Loucy (cell line): Measurements from ENCODE around the gene HYOU1.

Experiments
- H2AFZ ChIP-seq: fragments of 200-600 bp; sonication (generic); 2 replicates; pipeline ENCODE4 v1.6.0; 2016; ENCODE audit warnings: antibody characterized with exemption, mild to moderate bottlenecking, low read length, moderate library complexity
- H3F3A ChIP-seq: fragments of 200-600 bp; 2 replicates; pipeline ENCODE4 v1.6.0; 2016; ENCODE audit warnings: antibody characterized with exemption, low read depth, mild to moderate bottlenecking
- H3K27me3 ChIP-seq: fragments of 200-600 bp; sonication (generic); 2 replicates; pipeline ENCODE4 v1.6.1; 2014; ENCODE audit warnings: low read length, mild to moderate bottlenecking; ENCODE audit not compliant: insufficient read depth, poor library complexity, severe bottlenecking
- H3K36me3 ChIP-seq: fragments of 200-600 bp; sonication (generic); 2 replicates; pipeline ENCODE4 v1.6.1; 2016; ENCODE audit warnings: low read length; ENCODE audit not compliant: insufficient read depth
- H3K4me1 ChIP-seq: fragments of 200-600 bp; sonication (generic); 2 replicates; pipeline ENCODE4 v1.5.1; 2014; ENCODE audit warnings: low read length, mild to moderate bottlenecking; ENCODE audit not compliant: insufficient read depth, poor library complexity, severe bottlenecking
- H3K4me2 ChIP-seq: fragments of 200-600 bp; sonication (generic); 2 replicates; pipeline ENCODE4 v1.6.0; 2014; ENCODE audit warnings: antibody characterized with exemption, low read length, low read depth, mild to moderate bottlenecking; ENCODE audit not compliant: poor library complexity, severe bottlenecking
- H3K4me3 ChIP-seq: fragments of 200-600 bp; sonication (generic); 2 replicates; pipeline ENCODE4 v1.5.1; 2014; ENCODE audit warnings: low read length, mild to moderate bottlenecking, mixed read lengths; ENCODE audit not compliant: poor library complexity, severe bottlenecking
- H3K79me2 ChIP-seq: fragments of 200-600 bp; sonication (generic); 2 replicates; pipeline ENCODE4 v1.6.1; 2014; ENCODE audit warnings: low read length; ENCODE audit not compliant: insufficient read depth
- H3K9ac ChIP-seq: fragments of 200-600 bp; sonication (generic); 2 replicates; pipeline ENCODE4 v1.6.0; 2014; ENCODE audit warnings: mild to moderate bottlenecking, low read depth, low read length, moderate library complexity; ENCODE audit not compliant: poor library complexity, severe bottlenecking
- H3K9me2 ChIP-seq: fragments of 200-600 bp; sonication (generic); replicated peaks from 2 replicates; pipeline ENCODE4 v1.6.1; 2016; ENCODE audit warnings: low read depth, low read length, mixed read lengths
- H3K9me3 ChIP-seq: fragments of 200-600 bp; sonication (generic); 2 replicates; pipeline ENCODE4 v1.6.1; 2014; ENCODE audit warnings: mild to moderate bottlenecking, antibody characterized with exemption, low read length, low read depth; ENCODE audit not compliant: insufficient read depth
- H4K20me1 ChIP-seq: fragments of 200-600 bp; sonication (generic); 2 replicates; pipeline ENCODE4 v1.6.0; 2014; ENCODE audit warnings: antibody characterized with exemption, low read length, mild to moderate bottlenecking; ENCODE audit not compliant: insufficient read depth, poor library complexity, severe bottlenecking
- EZH2phosphoT487 ChIP-seq: fragments of 200-600 bp; IDR thresholded peaks from 2 replicates; pipeline ENCODE4 v1.6.1; 2018; ENCODE audit warnings: antibody characterized with exemption, mild to moderate bottlenecking, moderate library complexity, borderline replicate concordance
- TF ChIP-seq, protein P1 (sequence below): fragments of 200-600 bp; sonication (generic); conservative IDR thresholded peaks from 2 replicates; pipeline ENCODE4 v1.5.1; 2014; ENCODE audit warnings: mild to moderate bottlenecking, antibody characterized with exemption, low read length

Gene HYOU1

DNA sequence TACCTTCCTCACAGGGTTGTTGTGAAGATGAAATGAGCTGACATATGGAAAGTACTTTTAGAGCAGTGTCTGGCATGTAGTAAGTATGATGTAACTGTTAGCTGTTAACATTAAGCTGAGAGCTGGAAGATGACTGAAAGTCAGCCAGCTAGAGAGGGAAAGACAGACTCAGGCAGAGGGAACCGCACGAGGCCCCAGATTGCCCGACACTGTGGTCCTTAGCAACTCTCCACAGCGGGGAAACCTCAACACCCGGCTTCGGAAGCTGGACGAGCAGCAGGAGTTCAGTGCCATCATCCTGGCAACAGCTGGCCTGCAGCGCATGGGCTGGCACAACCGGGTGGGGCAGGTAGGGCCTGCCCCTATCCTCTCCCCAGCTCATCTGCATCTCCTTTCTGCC lies 34.2 kb upstream of the HYOU1 start:
- peaks cover 81% of the 10 kb centered on the region for H3K79me2 ChIP-seq
- no peaks in the 10 kb centered on the region for H3K9me3 ChIP-seq
- H3K36me3 ChIP-seq: peaks cover 22% of the 10 kb centered on the region
- peaks cover 26% of the 10 kb centered on the region for H3F3A ChIP-seq
- H3K9ac ChIP-seq: peak overlapping the region; percentile 100
- TF ChIP-seq, protein P1, sequence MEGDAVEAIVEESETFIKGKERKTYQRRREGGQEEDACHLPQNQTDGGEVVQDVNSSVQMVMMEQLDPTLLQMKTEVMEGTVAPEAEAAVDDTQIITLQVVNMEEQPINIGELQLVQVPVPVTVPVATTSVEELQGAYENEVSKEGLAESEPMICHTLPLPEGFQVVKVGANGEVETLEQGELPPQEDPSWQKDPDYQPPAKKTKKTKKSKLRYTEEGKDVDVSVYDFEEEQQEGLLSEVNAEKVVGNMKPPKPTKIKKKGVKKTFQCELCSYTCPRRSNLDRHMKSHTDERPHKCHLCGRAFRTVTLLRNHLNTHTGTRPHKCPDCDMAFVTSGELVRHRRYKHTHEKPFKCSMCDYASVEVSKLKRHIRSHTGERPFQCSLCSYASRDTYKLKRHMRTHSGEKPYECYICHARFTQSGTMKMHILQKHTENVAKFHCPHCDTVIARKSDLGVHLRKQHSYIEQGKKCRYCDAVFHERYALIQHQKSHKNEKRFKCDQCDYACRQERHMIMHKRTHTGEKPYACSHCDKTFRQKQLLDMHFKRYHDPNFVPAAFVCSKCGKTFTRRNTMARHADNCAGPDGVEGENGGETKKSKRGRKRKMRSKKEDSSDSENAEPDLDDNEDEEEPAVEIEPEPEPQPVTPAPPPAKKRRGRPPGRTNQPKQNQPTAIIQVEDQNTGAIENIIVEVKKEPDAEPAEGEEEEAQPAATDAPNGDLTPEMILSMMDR: no peak
- no peak for TF ChIP-seq EZH2phosphoT487
- H3K4me1 ChIP-seq: peaks cover 64% of the 10 kb centered on the region
- H3K4me3 ChIP-seq: peak overlapping the region; percentile 82
- peaks cover 15% of the 10 kb centered on the region for H3K27me3 ChIP-seq
- no peaks in the 10 kb centered on the region for H3K9me2 ChIP-seq
- no peak overlapping the region for H2AFZ ChIP-seq
- peak overlapping the region; percentile 95 for H3K4me2 ChIP-seq
- H4K20me1 ChIP-seq: peaks cover 35% of the 10 kb centered on the region

DNA sequence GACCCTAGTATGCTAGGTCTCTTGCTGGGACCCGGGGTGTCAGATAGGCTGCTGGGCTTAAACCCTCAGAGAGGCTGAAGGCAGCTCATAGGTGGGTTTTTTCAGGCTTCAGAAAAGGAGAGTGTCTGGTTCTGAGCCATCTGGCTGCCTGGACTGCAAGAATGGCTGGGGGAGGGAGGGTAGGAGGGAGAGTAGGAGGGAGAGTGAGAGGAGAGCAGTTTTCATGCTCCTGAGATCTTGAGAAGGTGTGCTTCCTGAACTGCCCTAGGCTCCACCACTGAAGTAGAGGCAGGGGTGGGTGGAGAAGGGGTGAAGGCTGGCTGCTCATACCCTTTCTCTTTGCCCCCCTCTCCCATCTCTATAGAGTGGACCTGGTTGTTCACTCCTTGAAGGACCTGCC lies 32.3 kb upstream of the HYOU1 start:
- Histone ChIP-seq H3K9ac (peak overlapping the region; percentile 61), H4K20me1 (peaks cover 32% of the 10 kb centered on the region), H3K9me3 (no peaks in the 10 kb centered on the region), H3K79me2 (peaks cover 77% of the 10 kb centered on the region), H3K27me3 (peaks cover 10% of the 10 kb centered on the region), H3K9me2 (no peaks in the 10 kb centered on the region), H3K4me1 (peaks cover 77% of the 10 kb centered on the region), H3K36me3 (peaks cover 22% of the 10 kb centered on the region), H3K4me3 (peak overlapping the region; percentile 44), H2AFZ (no peak overlapping the region), H3F3A (peaks cover 26% of the 10 kb centered on the region), H3K4me2 (peak overlapping the region; percentile 82)
- TF ChIP-seq EZH2phosphoT487: no peak

DNA sequence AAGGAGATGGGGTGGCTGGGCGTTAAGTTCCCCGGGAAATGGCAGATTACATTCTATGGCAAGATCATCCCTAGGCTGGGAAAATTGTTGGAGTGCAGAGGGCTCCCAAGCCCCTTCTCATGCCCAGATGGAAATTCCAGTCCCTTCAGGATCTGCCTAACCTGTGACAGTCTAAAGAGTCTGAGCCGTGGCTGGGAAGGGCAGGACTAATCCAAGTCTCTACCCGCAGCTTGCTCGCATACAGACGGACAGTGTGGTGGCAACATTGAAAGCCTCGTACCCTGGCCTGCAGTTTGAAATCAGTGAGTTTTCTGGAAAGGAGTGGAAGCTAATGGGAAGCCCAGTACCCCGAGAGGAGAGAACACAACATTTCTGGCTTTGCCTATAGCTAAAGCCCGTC lies 31.4 kb upstream of the HYOU1 start:
- Histone ChIP-seq H4K20me1 (peaks cover 23% of the 10 kb centered on the region), H3K4me1 (peaks cover 80% of the 10 kb centered on the region), H3K9ac (peak overlapping the region; percentile 61), H3K4me2 (peak overlapping the region; percentile 82), H3K79me2 (peaks cover 68% of the 10 kb centered on the region), H3F3A (peaks cover 26% of the 10 kb centered on the region), H3K27me3 (peaks cover 1% of the 10 kb centered on the region), H3K36me3 (peaks cover 16% of the 10 kb centered on the region), H3K9me2 (no peaks in the 10 kb centered on the region), H2AFZ (no peak overlapping the region), H3K9me3 (no peaks in the 10 kb centered on the region), H3K4me3 (peak overlapping the region; percentile 44)
- TF ChIP-seq, protein P1: no peak
- TF ChIP-seq EZH2phosphoT487: no peak

DNA sequence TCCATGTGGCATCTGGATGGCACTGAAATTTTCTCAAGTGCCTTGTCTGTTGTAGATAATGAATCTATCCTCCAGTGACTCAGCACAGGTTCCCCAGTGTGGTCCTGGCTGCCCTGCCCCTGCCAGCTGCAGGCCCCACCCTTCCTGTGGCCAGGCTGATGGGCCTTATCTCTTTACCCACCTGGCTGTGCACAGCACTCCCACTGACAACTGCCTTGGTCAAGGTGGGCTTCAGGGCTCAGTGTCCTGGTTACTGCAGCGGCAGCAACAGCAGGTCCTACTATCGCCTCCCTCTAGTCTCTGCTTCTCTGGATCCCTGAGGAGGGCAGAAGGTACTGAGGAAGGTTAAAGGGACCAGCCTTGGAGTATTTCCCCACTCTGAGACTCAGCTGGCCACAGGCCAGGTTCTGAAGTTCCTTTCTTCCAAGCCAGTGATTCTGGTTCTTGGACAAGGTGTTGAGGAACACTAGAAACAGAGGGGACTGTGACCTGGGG lies 30.8 kb upstream of the HYOU1 start:
- no peaks in the 10 kb centered on the region for H3K9me3 ChIP-seq
- H3K4me1 ChIP-seq: peaks cover 77% of the 10 kb centered on the region
- TF ChIP-seq EZH2phosphoT487: no peak
- TF ChIP-seq, protein P1: no peak
- peaks cover 17% of the 10 kb centered on the region for H4K20me1 ChIP-seq
- H2AFZ ChIP-seq: no peak overlapping the region
- H3K9ac ChIP-seq: peak overlapping the region; percentile 61
- peak overlapping the region; percentile 82 for H3K4me2 ChIP-seq
- H3F3A ChIP-seq: peaks cover 26% of the 10 kb centered on the region
- peak overlapping the region; percentile 44 for H3K4me3 ChIP-seq
- H3K27me3 ChIP-seq: no peaks in the 10 kb centered on the region
- H3K36me3 ChIP-seq: peaks cover 9% of the 10 kb centered on the region; the same call in 1 of the 2 replicates
- peaks cover 62% of the 10 kb centered on the region for H3K79me2 ChIP-seq
- no peaks in the 10 kb centered on the region for H3K9me2 ChIP-seq
